ENCODE results near the gene PRKCA. TPM values are rescaled to one million over a fixed set of nuclear protein-coding genes. Genes with fewer than 3 reads are reported as not detected.

PRKCA gene
- polyA plus RNA-seq, 1 experiment: 66.8 TPM

DNA sequence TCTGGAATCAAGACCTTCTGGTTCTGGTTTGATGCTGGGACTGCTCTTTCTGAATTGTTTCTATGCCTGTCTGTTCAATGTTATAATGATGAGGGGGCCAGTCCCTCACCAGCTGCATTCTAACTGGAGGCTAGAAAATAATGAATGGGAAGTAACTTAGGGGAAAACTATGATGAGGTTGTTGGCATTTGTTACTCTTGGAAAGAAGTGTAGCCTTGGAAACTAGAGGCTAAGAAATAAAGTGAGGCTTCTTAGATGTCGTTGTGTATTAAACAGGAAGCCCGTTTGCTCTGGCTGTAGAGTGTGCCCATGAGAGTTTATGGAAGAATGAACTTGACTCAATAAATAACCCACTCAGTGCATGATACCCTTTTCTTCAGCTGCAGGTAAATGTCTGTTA, 140.8 kb downstream of the PRKCA start:
- H3K4me3 ChIP-seq (ENCODE audit: low read depth, low read length): no peak overlapping the region
- no peaks in the 10 kb centered on the region for H3K9me3 ChIP-seq (ENCODE audit: control insufficient read depth, insufficient read depth, low read length)
- ChIA-PET POLR2A (no interaction called here), CTCF (no interaction called here)
- no peak overlapping the region for H3K27ac ChIP-seq (ENCODE audit: low read depth, low read length)
- TF ChIP-seq, protein P1, sequence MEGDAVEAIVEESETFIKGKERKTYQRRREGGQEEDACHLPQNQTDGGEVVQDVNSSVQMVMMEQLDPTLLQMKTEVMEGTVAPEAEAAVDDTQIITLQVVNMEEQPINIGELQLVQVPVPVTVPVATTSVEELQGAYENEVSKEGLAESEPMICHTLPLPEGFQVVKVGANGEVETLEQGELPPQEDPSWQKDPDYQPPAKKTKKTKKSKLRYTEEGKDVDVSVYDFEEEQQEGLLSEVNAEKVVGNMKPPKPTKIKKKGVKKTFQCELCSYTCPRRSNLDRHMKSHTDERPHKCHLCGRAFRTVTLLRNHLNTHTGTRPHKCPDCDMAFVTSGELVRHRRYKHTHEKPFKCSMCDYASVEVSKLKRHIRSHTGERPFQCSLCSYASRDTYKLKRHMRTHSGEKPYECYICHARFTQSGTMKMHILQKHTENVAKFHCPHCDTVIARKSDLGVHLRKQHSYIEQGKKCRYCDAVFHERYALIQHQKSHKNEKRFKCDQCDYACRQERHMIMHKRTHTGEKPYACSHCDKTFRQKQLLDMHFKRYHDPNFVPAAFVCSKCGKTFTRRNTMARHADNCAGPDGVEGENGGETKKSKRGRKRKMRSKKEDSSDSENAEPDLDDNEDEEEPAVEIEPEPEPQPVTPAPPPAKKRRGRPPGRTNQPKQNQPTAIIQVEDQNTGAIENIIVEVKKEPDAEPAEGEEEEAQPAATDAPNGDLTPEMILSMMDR (IDR thresholded peaks at IDR 0.05; ENCODE audit: low read depth, low read length): no peak
- DNase-seq (ENCODE audit: low read depth, low spot score): no peak
- H3K27me3 ChIP-seq (ENCODE audit: control insufficient read depth, insufficient read depth, low read length): no peaks in the 10 kb centered on the region

DNA sequence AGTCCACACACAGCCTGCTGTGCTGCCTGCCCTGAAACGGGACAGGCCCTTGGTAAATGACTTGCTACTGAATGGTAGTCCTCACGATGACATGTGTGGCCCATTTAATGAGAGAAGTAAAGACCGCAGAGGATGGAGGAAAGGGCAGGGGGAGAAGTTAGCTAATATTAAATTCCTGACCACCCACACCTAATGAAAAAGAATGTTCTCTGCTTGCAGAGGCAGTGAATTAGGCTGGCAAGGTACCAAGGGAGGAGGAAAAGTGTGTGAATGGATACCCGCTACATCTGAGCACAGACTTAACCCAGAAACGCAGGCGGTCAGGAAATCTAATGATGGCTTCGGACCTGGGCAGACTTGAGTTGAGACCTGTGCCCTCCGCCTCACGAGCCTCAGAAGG, 141.2 kb downstream of the PRKCA start:
- POLR2A ChIA-PET: no interaction called here
- CTCF ChIA-PET: no interaction called here
- DNase-seq (ENCODE audit: low read depth, low spot score): no peak

DNA sequence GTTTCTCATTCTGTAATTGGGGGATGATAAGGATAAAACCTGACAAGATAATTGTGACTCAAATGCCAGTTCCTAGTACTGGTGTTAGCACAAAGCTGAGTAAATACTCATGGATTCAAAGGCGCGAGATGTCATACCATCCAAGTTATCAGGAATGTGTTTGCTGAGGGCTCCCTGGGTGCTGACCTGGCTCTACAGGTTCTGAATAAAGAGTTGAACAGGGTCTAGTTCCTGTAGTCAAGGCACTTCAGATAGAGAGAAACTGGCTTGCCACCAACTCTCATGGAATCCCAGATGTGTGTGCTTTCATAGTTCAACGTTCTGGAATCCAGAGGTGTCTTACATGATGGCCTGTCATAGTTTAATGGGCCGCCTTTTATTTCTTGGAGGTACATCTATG, 141.6 kb downstream of the PRKCA start:
- ChIA-PET POLR2A (no interaction called here), CTCF (no interaction called here)
- Histone ChIP-seq H3K9me3 (ENCODE audit: control insufficient read depth, insufficient read depth, low read length) (no peaks in the 10 kb centered on the region), H3K27ac (ENCODE audit: low read depth, low read length) (no peak overlapping the region), H3K4me3 (ENCODE audit: low read depth, low read length) (no peak overlapping the region), H3K27me3 (ENCODE audit: control insufficient read depth, insufficient read depth, low read length) (no peaks in the 10 kb centered on the region)
- TF ChIP-seq, protein P1 (IDR thresholded peaks at IDR 0.05; ENCODE audit: low read depth, low read length): no peak
- DNase-seq (ENCODE audit: low read depth, low spot score): no peak

More for the DNA sequence above, 141.2 kb downstream of the PRKCA start:
- Histone ChIP-seq H3K27me3 (ENCODE audit: control insufficient read depth, insufficient read depth, low read length) (no peaks in the 10 kb centered on the region), H3K27ac (ENCODE audit: low read depth, low read length) (no peak overlapping the region), H3K4me3 (ENCODE audit: low read depth, low read length) (no peak overlapping the region), H3K9me3 (ENCODE audit: control insufficient read depth, insufficient read depth, low read length) (no peaks in the 10 kb centered on the region)
- TF ChIP-seq, protein P1 (IDR thresholded peaks at IDR 0.05; ENCODE audit: low read depth, low read length): no peak

DNA sequence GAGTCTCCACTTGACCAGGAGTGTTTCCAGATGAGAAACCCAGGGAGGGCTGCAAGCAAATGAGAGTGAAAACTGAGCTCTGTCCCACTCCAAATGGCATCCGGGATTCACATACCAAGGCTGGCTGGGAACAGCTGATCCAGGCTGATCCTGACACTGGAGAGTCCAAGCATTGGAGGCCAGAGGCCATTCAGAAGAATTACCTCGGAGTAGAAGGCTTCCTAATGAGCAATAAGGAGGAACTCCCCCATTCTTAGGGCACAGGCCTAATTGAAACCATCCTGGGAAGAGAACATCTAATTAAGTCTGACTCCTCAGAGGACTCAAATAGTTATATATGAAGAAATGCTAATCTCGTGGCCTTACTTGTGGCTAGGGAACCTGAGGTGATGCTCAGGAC, 142.8 kb downstream of the PRKCA start:
- no peaks in the 10 kb centered on the region for H3K9me3 ChIP-seq (ENCODE audit: control insufficient read depth, insufficient read depth, low read length)
- H3K4me3 ChIP-seq (ENCODE audit: low read depth, low read length): no peak overlapping the region
- H3K27me3 ChIP-seq (ENCODE audit: control insufficient read depth, insufficient read depth, low read length): no peaks in the 10 kb centered on the region
- H3K27ac ChIP-seq (ENCODE audit: low read depth, low read length): no peak overlapping the region
- no peak for DNase-seq (ENCODE audit: low read depth, low spot score)
- TF ChIP-seq, protein P1 (IDR thresholded peaks at IDR 0.05; ENCODE audit: low read depth, low read length): no peak
- CTCF ChIA-PET: no interaction called here
- POLR2A ChIA-PET: interaction anchor here (0.6 kb wide), 1 partner anchor 24 kb away, joined by 4 read pairs; no protein-coding TSS in a partner anchor

DNA sequence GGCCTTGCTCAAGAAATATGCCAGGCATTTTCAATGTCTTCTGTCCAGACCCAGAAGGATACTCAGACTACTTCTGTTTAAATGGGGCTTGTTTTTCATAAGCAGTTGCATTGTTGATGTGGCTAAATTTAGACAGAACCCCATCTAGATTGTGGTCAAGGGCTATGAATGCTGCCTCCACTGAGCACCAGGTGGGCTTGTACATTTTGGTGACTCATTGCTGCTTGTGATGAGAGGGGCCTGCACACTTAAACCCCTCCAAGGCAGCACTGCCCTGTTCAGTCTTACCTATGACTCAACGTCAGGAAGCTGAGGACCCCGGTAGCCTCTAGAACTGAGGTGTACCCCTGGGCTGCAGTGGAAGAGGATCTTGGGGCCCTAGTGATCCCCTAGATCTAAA, 144.0 kb downstream of the PRKCA start:
- ChIA-PET CTCF (no interaction called here), POLR2A (no interaction called here)
- no peak for DNase-seq (ENCODE audit: low read depth, low spot score)
- TF ChIP-seq, protein P1 (IDR thresholded peaks at IDR 0.05; ENCODE audit: low read depth, low read length): no peak
- no peaks in the 10 kb centered on the region for H3K9me3 ChIP-seq (ENCODE audit: control insufficient read depth, insufficient read depth, low read length)
- H3K4me3 ChIP-seq (ENCODE audit: low read depth, low read length): no peak overlapping the region
- H3K27ac ChIP-seq (ENCODE audit: low read depth, low read length): no peak overlapping the region
- no peaks in the 10 kb centered on the region for H3K27me3 ChIP-seq (ENCODE audit: control insufficient read depth, insufficient read depth, low read length)
